Mucosa of stomach (tissue), 1 donor: Measurements from ENCODE around the gene EGLN1.

Source experiments
- H3K27me3 ChIP-seq: one replicate; pipeline ENCODE4 v1.7.0; 2013; ENCODE audit warnings: mild to moderate bottlenecking, low read length; ENCODE audit not compliant: control insufficient read depth, insufficient read depth
- H3K36me3 ChIP-seq: one replicate; pipeline ENCODE4 v1.7.0; 2013; ENCODE audit warnings: low read length; ENCODE audit not compliant: control insufficient read depth, insufficient read depth
- H3K4me1 ChIP-seq: one replicate; pipeline ENCODE4 v1.7.0; 2013; ENCODE audit warnings: mild to moderate bottlenecking, low read length; ENCODE audit not compliant: control insufficient read depth, insufficient read depth
- H3K4me3 ChIP-seq: one replicate; pipeline ENCODE4 v1.7.0; 2013; ENCODE audit warnings: low read length
- H3K9ac ChIP-seq: one replicate; pipeline ENCODE4 v1.7.0; 2013; ENCODE audit warnings: mild to moderate bottlenecking, low read length, moderate library complexity
- H3K9me3 ChIP-seq: one replicate; pipeline ENCODE4 v1.7.0; 2013; ENCODE audit warnings: mild to moderate bottlenecking, low read length, moderate library complexity; ENCODE audit not compliant: control insufficient read depth
- donor health status: Pancreatic carcinoma.

Gene EGLN1

DNA sequence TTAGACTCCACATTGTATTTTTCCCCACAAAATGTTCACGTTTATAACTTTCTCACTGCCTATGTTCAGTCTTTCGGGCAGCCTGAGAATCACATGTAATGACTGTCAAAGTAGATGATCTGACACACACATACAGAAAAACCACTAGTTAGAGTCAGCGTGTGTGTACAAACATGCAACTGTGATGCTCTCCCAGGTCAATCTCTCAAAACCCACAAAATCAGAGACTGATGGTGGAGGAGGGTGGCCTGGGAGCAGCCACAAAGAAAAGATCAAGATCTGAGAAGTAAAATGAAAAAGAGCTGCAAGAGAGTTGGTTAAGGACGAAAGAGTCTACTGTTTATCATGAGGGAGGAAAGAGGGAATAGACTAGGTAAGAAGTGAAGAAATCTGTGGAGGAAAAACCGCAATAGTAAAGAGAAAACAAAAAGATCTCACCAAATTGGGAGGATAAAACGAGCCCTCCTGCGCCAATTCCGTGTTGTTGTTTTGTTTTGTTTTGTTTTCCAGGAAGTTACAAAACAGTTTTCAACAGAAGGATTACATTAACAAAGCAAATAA, 2.3 kb downstream of the EGLN1 start:
- Histone ChIP-seq H3K36me3 (no peaks in the 10 kb centered on the region), H3K9ac (peak overlapping the region; percentile 55), H3K27me3 (no peaks in the 10 kb centered on the region), H3K9me3 (no peaks in the 10 kb centered on the region), H3K4me3 (peak overlapping the region; percentile 34), H3K4me1 (peaks cover 16% of the 10 kb centered on the region)

DNA sequence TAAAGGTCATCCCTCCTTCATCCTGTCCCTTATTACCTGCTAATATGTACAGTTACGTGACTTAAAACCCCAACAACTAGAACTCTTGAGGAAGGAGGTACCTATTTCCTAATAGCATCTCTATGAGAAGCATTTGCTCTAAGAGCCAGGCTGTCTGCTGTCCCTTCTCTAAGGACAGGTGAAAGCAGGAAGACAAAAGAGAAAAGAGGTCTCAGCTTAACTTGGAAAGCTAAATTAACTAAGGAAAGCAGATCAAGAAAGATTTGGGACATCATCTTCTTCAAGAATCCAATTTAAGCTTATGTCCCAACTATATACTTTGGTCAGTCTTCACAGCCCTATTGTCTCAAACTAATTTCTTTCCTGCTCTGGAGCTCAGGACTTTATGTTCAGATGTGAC, 2.9 kb downstream of the EGLN1 start:
- no peak overlapping the region for H3K9ac ChIP-seq
- H3K4me1 ChIP-seq: peaks cover 16% of the 10 kb centered on the region
- H3K9me3 ChIP-seq: no peaks in the 10 kb centered on the region
- H3K4me3 ChIP-seq: no peak overlapping the region
- no peaks in the 10 kb centered on the region for H3K27me3 ChIP-seq
- H3K36me3 ChIP-seq: no peaks in the 10 kb centered on the region

DNA sequence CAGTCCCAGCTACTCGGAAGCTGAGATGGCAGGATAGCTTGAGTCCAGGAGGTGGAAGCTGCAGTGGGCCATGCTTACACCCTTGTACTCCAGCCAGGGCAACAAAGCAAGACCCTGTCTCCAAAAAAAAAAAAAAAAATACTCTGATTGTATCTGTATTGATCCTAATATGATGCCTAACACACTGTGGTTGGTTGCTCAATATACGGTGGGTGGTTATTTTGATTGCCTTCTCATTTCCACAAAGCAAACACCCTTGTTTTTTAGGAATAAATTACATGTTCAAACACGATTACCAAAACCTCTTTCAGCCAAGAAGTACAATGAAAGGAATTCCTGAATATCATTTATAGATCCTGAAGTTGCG, 3.4 kb downstream of the EGLN1 start:
- Histone ChIP-seq H3K9ac (no peak overlapping the region), H3K4me1 (peaks cover 16% of the 10 kb centered on the region), H3K4me3 (no peak overlapping the region), H3K27me3 (no peaks in the 10 kb centered on the region), H3K36me3 (no peaks in the 10 kb centered on the region), H3K9me3 (no peaks in the 10 kb centered on the region)

DNA sequence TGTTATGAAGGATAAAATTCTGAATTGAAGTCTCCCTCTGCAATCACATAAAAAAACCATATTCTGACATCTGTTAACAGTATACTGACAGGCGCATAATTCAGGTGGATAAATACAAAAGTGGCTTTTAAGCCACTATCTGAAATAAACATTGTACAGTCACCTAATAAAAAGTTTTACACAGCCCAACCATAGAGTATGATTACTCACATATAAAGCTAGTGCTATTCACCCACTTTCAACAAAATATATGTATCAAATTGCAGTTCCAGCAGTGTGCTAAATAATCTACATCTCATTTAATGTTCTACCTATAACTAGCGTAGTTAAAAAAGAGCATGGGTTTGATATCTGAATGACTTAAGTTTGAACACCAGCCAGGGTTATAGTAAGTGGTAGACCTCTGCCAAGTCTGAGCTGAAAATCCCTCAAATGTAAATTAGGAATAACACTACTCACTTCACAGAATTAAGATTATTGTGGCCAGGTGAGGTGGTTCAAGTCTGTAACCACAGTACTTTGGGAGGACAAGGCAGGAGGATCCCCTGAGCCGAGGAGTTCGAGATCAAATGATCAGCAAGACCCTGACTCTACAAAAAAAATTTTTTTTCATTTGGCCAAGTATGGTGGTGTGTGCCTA, 3.9 kb downstream of the EGLN1 start:
- no peaks in the 10 kb centered on the region for H3K9me3 ChIP-seq
- H3K4me3 ChIP-seq: no peak overlapping the region
- H3K9ac ChIP-seq: no peak overlapping the region
- H3K4me1 ChIP-seq: peaks cover 16% of the 10 kb centered on the region
- H3K36me3 ChIP-seq: no peaks in the 10 kb centered on the region
- no peaks in the 10 kb centered on the region for H3K27me3 ChIP-seq

- Histone ChIP-seq H3K27me3 (no peaks in the 10 kb centered on the region), H3K4me3 (no peak overlapping the region), H3K36me3 (no peaks in the 10 kb centered on the region), H3K9me3 (no peaks in the 10 kb centered on the region), H3K4me1 (peaks cover 16% of the 10 kb centered on the region), H3K9ac (no peak overlapping the region)
Measured at GRCh38 chr1:231417513-231417912, 4.6 kb downstream of the EGLN1 start.

- peaks cover 16% of the 10 kb centered on the region for H3K4me1 ChIP-seq
- H3K27me3 ChIP-seq: no peaks in the 10 kb centered on the region
- H3K4me3 ChIP-seq: no peak overlapping the region
- no peaks in the 10 kb centered on the region for H3K9me3 ChIP-seq
- H3K36me3 ChIP-seq: no peaks in the 10 kb centered on the region
- no peak overlapping the region for H3K9ac ChIP-seq
Measured at GRCh38 chr1:231416901-231417300, 5.2 kb downstream of the EGLN1 start.

DNA sequence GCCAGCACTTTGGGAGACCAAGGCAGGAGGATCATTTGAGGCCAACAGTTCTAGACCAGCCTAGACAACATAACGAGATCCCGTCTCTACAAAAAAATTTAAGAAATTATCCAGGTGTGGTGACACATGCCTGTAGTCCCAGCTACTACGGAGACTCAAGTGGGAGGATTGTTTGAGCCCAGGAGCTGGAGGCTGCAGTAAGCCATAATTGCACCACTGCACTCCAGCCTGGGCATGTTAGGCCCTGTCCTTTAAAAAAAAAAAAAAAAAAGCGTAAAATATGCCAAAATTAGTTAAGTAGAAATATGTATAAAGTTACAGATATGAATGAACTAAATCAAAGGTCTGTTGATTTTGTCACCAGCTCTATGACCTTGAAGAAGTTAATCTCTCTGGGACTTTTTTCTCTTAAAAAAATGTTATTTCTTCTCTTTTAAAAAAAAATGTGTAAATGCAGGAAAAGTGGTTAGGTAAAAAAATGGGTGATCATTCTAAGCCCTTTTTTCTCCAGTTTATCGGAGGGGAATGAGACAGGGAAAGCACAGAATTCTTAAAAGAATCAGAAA, 7.0 kb downstream of the EGLN1 start:
- H3K9me3 ChIP-seq: no peaks in the 10 kb centered on the region
- no peaks in the 10 kb centered on the region for H3K36me3 ChIP-seq
- no peaks in the 10 kb centered on the region for H3K27me3 ChIP-seq
- peaks cover 16% of the 10 kb centered on the region for H3K4me1 ChIP-seq
- no peak overlapping the region for H3K9ac ChIP-seq
- H3K4me3 ChIP-seq: no peak overlapping the region

GRCh38 chr1:231414260-231415016, 7.6 kb downstream of the EGLN1 start:
- H3K4me3 ChIP-seq: no peak overlapping the region
- no peaks in the 10 kb centered on the region for H3K9me3 ChIP-seq
- H3K36me3 ChIP-seq: no peaks in the 10 kb centered on the region
- H3K4me1 ChIP-seq: peaks cover 16% of the 10 kb centered on the region
- no peaks in the 10 kb centered on the region for H3K27me3 ChIP-seq
- no peak overlapping the region for H3K9ac ChIP-seq

DNA sequence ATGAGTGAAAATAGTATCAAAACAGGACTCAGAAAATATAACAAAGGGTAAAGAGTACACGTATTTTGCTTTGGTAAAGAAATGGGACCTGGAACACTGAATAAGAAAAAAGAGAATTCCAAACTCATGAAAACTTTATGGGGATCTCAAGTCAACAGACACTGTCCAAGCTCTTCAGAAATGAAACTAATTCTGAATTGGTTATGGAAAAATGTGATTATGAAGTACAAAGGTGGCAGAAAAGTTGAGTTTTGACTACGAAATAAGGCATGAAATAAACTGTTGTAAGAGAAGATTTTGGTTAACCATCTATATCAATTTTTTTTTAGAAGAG, 8.4 kb downstream of the EGLN1 start:
- Histone ChIP-seq H3K36me3 (no peaks in the 10 kb centered on the region), H3K4me3 (no peak overlapping the region), H3K9ac (no peak overlapping the region), H3K9me3 (no peaks in the 10 kb centered on the region), H3K27me3 (no peaks in the 10 kb centered on the region), H3K4me1 (peaks cover 16% of the 10 kb centered on the region)

DNA sequence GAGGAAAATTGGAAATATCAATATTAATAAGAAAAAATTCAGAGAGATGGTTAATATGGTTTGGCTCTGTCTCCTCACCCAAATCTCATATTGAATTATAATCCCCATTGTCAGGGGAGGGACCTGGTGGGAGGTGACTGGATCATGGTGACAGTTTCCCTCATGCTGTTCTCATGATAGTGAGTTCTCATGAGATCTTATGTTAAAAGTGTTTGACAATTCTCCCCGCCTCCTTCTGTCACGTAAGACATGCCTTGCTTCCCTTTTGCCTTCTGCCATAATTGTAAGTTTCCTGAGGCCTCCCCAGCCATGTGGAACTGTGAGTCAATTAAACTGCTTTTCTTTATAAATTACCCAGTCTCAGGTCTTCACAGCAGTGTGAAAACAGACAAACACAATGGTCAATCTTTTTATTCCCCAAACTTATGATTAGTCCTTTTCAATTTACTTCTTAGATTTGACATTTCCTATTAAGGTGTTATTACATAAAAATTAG, 11.0 kb downstream of the EGLN1 start:
- H3K4me3 ChIP-seq: no peak overlapping the region
- no peaks in the 10 kb centered on the region for H3K4me1 ChIP-seq
- H3K27me3 ChIP-seq: no peaks in the 10 kb centered on the region
- H3K9ac ChIP-seq: no peak overlapping the region
- H3K36me3 ChIP-seq: no peaks in the 10 kb centered on the region
- H3K9me3 ChIP-seq: no peaks in the 10 kb centered on the region

GRCh38 chr1:231410036-231410612, 12.0 kb downstream of the EGLN1 start:
- no peaks in the 10 kb centered on the region for H3K27me3 ChIP-seq
- no peaks in the 10 kb centered on the region for H3K9me3 ChIP-seq
- H3K4me1 ChIP-seq: no peaks in the 10 kb centered on the region
- H3K36me3 ChIP-seq: no peaks in the 10 kb centered on the region
- H3K9ac ChIP-seq: no peak overlapping the region
- no peak overlapping the region for H3K4me3 ChIP-seq

DNA sequence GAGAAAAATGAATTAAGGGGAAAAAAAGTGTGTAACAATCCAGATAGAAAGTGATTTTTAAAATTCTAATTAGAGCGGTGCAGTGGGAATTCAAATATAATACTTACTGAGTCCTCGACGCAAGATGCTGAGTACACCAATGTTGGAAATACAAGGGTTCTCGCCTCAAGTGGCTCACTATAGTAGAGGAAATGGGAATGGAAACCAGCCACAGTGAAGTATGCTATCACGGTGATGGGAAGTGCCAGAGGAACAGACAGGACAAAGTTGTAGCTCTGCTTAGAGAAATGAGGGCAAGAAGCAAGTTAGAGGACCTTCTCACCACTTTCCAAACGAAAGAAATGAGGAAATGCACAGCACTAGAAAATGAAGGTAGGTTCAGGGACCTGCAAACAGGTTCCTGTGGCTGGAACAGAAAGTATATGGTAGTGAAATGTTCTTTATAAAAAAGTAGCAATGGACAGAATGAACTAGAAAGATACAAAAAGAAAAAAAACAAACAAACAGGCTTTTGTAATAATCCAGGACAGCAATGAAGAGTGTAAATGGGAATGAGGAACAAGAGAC, 13.5 kb downstream of the EGLN1 start:
- H3K36me3 ChIP-seq: no peaks in the 10 kb centered on the region
- H3K4me3 ChIP-seq: no peak overlapping the region
- no peak overlapping the region for H3K9ac ChIP-seq
- H3K9me3 ChIP-seq: no peaks in the 10 kb centered on the region
- no peaks in the 10 kb centered on the region for H3K27me3 ChIP-seq
- no peaks in the 10 kb centered on the region for H3K4me1 ChIP-seq
